Nephron (organoid): Measurements from ENCODE around the gene FCAR.
"Not testable (repeated sequence)": the region's sequence is repeated elsewhere in the genome, so short reads cannot be mapped to it uniquely, and the experiment has no call there.

Experiments used
- H3K27ac Mint-ChIP-seq, 3 experiments: 2 replicates each; pipeline ENCODE4 v1.8.0; 2020; ENCODE audit warnings: mixed read lengths in 3 of 3, mild to moderate bottlenecking in 2 of 3, moderate library complexity in 1 of 3
- H3K27me3 Mint-ChIP-seq: 2 replicates; pipeline ENCODE4 v1.8.0; 2021; ENCODE audit warnings: low read depth, mild to moderate bottlenecking, moderate library complexity, mixed read lengths
- H3K36me3 Mint-ChIP-seq: 2 replicates; pipeline ENCODE4 v1.8.0; 2020; ENCODE audit warnings: low read depth, mixed read lengths
- H3K4me1 Mint-ChIP-seq: 2 replicates; pipeline ENCODE4 v1.8.0; 2020; ENCODE audit warnings: mixed read lengths
- H3K4me3 Mint-ChIP-seq, 3 experiments: 2 replicates each; pipeline ENCODE4 v1.8.0; 2020; ENCODE audit warnings: mild to moderate bottlenecking in 3 of 3, mixed read lengths in 3 of 3, moderate library complexity in 2 of 3
- H3K9me3 Mint-ChIP-seq: 2 replicates; pipeline ENCODE4 v1.8.0; 2020; ENCODE audit warnings: mixed read lengths
- CTCF ChIP-seq, 3 experiments: fragments of 200-600 bp; sonication (generic); IDR thresholded peaks; one replicate each; pipeline ENCODE4 v1.5.0; 2021; ENCODE audit warnings: antibody characterized with exemption in 3 of 3; ENCODE audit not compliant: unreplicated experiment in 3 of 3

Gene FCAR

GRCh38 chr19:54896036-54896435 is 22.0 kb downstream of the FCAR start:
- Mint-ChIP-seq H3K27ac (no peak overlapping the region), H3K4me1 (no peaks in the 10 kb centered on the region), H3K27me3 (peaks cover 7% of the 10 kb centered on the region), H3K9me3 (peaks cover 41% of the 10 kb centered on the region), H3K4me3 (no peak overlapping the region), H3K36me3 (no peaks in the 10 kb centered on the region)
- TF ChIP-seq CTCF (IDR thresholded peaks at IDR 0.05; ENCODE audit: unreplicated experiment in 3 of 3): no peak

- not testable (repeated sequence) for H3K27ac Mint-ChIP-seq, H3K4me1 Mint-ChIP-seq, H3K27me3 Mint-ChIP-seq, H3K4me3 Mint-ChIP-seq, H3K36me3 Mint-ChIP-seq
- peaks cover 42% of the 10 kb centered on the region for H3K9me3 Mint-ChIP-seq
Observed at GRCh38 chr19:54898685-54899084, 24.6 kb downstream of the FCAR start.

GRCh38 chr19:54899646-54900045 is 25.6 kb downstream of the FCAR start:
- not testable (repeated sequence) for H3K4me1 Mint-ChIP-seq, H3K4me3 Mint-ChIP-seq, H3K27me3 Mint-ChIP-seq, H3K27ac Mint-ChIP-seq, H3K36me3 Mint-ChIP-seq
- H3K9me3 Mint-ChIP-seq: peaks cover 39% of the 10 kb centered on the region

GRCh38 chr19:54901153-54901552 is 27.1 kb downstream of the FCAR start:
- H3K36me3 Mint-ChIP-seq, H3K4me3 Mint-ChIP-seq, H3K4me1 Mint-ChIP-seq, H3K27ac Mint-ChIP-seq, H3K27me3 Mint-ChIP-seq: not testable (repeated sequence)
- peaks cover 40% of the 10 kb centered on the region for H3K9me3 Mint-ChIP-seq

- peaks cover 36% of the 10 kb centered on the region for H3K9me3 Mint-ChIP-seq
- no peaks in the 10 kb centered on the region for H3K4me1 Mint-ChIP-seq
- TF ChIP-seq CTCF (IDR thresholded peaks at IDR 0.05; ENCODE audit: unreplicated experiment in 3 of 3): no peak
- H3K27me3 Mint-ChIP-seq: peaks cover 3% of the 10 kb centered on the region
- no peaks in the 10 kb centered on the region for H3K36me3 Mint-ChIP-seq
- H3K27ac Mint-ChIP-seq: no peak overlapping the region
- no peak overlapping the region for H3K4me3 Mint-ChIP-seq
Observed at GRCh38 chr19:54902061-54902460, 28.0 kb downstream of the FCAR start.

GRCh38 chr19:54903303-54903702 is 29.3 kb downstream of the FCAR start:
- H3K4me1 Mint-ChIP-seq: no peaks in the 10 kb centered on the region
- H3K9me3 Mint-ChIP-seq: peaks cover 30% of the 10 kb centered on the region
- no peak overlapping the region for H3K27ac Mint-ChIP-seq
- H3K4me3 Mint-ChIP-seq: no peak overlapping the region
- TF ChIP-seq CTCF (IDR thresholded peaks at IDR 0.05; ENCODE audit: unreplicated experiment in 3 of 3): no peak
- H3K36me3 Mint-ChIP-seq: no peaks in the 10 kb centered on the region
- H3K27me3 Mint-ChIP-seq: peaks cover 3% of the 10 kb centered on the region

GRCh38 chr19:54904261-54904660 is 30.2 kb downstream of the FCAR start:
- H3K9me3 Mint-ChIP-seq: peaks cover 27% of the 10 kb centered on the region
- H3K27me3 Mint-ChIP-seq, H3K36me3 Mint-ChIP-seq, H3K4me1 Mint-ChIP-seq, H3K4me3 Mint-ChIP-seq, H3K27ac Mint-ChIP-seq: not testable (repeated sequence)

GRCh38 chr19:54905421-54905802 is 31.4 kb downstream of the FCAR start:
- Mint-ChIP-seq H3K36me3 (no peaks in the 10 kb centered on the region), H3K27ac (no peak overlapping the region), H3K9me3 (peaks cover 21% of the 10 kb centered on the region), H3K4me3 (no peak overlapping the region), H3K27me3 (no peaks in the 10 kb centered on the region), H3K4me1 (no peaks in the 10 kb centered on the region)
- TF ChIP-seq CTCF (IDR thresholded peaks at IDR 0.05; ENCODE audit: unreplicated experiment in 3 of 3): no peak
